Ureter (tissue), 1 donor: ENCODE measurements around the gene SOX21. TPM values are rescaled to one million over a fixed set of nuclear protein-coding genes. Genes with fewer than 3 reads are reported as not detected.

ENCODE experiments used
- DNase-seq: peaks from one replicate; pipeline ENCODE4 v3.0.0-alpha.2; 2020; ENCODE audit warnings: low spot score
- total RNA-seq: library from RNA; stranded (reverse); gene quantifications from one replicate; pipeline ENCODE4 v1.2.4, GENCODE V29; 2023
- donor health status: DM: yes; HTN: yes; CAD: no.

The SOX21 gene
- total RNA-seq, 1 donor from 2014 or later: not detected

GRCh38 chr13:94709001-94709834, 3.1 kb downstream of the SOX21 start:
- no peak for DNase-seq

DNA sequence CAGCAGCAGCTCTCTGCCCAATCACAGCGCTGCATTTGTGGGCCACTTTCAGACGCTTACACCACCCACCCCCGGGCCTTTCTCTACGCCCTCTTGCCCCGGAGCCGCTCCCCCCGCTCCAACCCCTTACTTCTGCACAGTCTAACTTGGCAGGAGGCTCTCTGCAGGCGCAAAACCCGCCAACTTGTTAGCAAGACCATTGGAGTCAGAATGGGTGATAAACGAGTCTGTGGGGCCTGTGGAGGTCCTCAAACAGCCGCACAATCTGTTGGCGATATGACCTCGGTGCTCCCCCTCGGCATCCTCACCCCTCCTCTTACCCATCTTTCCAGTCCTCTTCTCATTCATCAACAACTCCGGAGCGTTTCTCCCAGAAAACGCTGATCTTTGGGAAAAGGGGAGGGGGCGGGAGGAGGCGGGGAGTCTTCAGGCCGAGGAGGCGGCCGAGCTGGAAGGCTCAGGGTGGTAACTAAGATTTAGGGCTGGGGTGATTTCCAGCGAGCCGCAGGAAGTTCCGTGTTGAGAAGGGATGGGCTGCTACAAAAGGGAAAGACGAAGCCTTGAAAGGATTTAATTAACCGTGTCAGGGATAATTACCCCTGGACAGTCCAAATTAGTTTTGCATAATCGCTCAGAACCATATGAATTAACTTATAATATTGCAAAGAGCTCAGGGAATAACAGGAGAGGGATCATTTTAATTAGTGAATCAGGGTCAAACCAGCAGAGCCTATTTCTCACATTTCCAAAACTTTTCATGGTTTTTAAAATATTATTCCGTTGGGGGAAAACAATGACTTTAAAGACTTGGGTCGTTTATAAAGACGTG, 4.1 kb downstream of the SOX21 start:
- no peak for DNase-seq

- DNase-seq: no peak
These were observed 4.8 kb downstream of the SOX21 start for GRCh38 chr13:94707400-94708021.

GRCh38 chr13:94706843-94707399, 5.4 kb downstream of the SOX21 start:
- no peak for DNase-seq

DNA sequence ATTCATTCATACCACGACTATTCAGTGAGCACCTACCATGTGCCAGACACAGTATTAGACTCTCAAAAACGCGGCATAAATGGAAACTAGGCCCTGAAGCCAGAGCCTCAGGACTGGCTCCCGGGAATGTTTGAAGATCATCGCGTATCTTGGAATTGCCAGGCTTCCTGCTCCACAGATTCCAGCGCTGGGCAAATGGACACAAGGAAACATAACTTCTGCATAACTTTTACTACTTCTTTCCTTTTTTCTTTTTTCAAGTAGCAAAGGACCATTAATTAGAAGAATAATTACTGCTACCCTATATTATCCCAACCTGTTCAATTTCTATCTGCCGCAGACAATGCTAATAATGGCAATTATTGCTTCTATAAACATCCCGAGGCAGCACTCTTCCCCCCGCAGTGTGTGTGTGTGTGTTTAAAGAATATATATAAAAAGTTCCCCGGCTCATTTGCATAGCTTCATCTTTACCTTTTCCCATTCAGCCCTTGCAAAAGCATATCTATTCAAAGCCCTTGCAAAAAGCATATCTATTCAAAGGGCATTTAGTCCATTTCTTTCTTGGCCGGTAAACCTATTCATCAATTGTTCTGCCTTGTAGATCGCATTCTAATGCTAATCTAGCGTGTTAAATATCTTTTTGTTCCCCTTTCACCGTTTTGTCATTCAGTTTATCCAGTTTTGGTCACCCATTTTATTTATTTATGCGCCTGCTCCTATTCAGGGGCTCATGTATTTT, 6.1 kb downstream of the SOX21 start:
- no peak for DNase-seq

GRCh38 chr13:94705081-94706030, 7.0 kb downstream of the SOX21 start:
- no peak for DNase-seq

- DNase-seq: no peak
These were observed 7.8 kb downstream of the SOX21 start for GRCh38 chr13:94704377-94705080.

DNA sequence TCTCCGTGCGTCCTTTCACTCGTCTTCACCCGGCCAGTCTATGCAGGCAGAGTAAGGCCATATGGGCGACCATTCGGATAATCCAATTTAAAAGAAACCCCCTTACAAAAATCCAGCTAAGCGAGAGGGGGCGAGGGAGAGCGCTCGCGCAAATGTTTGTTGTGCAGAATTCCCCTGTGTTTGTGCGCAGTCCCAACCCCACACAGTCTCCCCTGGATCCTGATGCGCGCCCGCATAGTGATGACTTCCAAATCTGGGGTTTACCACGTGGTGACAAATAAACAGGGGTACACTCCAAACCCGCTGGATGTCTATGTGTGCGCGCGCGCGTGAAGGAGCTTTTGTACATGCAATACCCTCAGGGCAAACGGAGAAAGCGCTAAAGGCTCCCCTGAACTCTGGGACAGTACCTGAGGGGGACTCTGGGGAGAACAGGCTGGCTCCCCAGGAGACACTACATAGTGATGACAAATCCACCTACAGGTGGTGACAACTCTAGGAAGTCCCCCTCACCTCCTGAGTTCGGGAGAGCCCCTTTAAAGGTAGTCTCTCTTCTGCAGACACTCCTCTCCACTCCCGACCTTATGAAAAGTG, 8.5 kb downstream of the SOX21 start:
- DNase-seq: no peak

GRCh38 chr13:94703271-94703670, 9.1 kb downstream of the SOX21 start:
- no peak for DNase-seq

GRCh38 chr13:94702181-94703041, 9.9 kb downstream of the SOX21 start:
- DNase-seq: no peak

DNA sequence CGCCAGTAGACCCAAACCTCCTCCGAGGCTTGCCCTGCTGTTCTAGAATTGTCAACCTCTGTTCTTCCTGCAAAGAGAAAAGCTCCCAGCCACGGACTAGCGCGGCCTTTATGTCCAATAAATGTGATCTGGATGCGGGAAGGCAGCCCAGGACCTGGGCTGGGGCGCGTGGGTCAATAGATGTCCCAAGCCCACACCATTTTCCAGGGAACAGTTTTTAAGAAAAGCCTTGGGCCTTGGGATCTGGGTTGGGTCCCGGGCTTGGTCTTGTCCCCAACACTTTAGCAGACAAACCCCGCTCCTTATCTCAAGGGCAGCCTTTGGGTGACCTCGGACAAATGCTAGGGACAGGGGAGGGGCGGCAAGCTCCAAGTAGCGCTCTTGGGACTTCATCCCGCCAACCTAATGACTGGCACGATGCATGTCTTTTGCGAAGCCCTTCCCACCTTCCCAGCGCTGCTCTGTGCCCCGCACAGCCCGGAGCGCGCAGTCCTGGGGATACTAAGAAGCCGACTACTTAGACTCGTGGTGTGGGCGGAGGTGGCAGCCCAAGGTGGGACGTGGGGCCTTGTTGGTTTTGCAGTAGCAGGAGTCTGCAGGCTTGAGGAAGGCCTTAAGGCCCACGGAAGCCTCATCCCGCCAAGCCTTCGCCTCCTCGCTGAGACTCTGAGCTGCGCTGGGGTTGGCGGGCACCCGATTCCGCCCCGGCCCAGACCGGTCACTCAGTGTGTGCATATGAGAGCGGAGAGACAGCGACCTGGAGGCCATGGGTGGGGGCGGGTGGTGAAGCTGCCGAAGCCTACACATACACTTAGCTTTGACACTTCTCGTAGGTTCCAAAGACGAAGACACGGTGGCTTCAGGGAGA, 10.8 kb downstream of the SOX21 start:
- no peak for DNase-seq

- DNase-seq: no peak
These were observed 11.8 kb downstream of the SOX21 start for GRCh38 chr13:94700536-94700935.

GRCh38 chr13:94700051-94700535, 12.3 kb downstream of the SOX21 start:
- DNase-seq: no peak

GRCh38 chr13:94696171-94696570, 16.2 kb downstream of the SOX21 start:
- DNase-seq: no peak

DNA sequence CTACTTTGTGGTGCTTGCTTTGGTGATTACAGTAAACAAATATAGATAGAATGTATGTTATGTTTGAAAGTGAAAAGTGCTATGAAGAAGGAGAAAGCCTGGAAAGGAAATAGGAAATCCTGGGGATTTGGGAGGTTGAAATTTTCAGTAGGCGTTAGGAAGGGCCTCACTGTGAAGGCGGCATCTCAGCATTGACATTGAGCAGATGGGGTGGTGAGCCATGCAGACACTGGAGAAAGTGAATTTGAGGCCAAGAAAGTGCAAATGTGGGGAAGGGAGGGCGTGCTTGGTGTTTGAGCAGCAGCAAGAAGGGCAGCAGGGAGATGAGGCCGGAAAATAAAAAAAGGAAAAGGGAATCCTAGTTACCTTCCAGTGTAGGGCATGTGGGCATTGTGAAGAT, 20.3 kb downstream of the SOX21 start:
- no peak for DNase-seq

DNA sequence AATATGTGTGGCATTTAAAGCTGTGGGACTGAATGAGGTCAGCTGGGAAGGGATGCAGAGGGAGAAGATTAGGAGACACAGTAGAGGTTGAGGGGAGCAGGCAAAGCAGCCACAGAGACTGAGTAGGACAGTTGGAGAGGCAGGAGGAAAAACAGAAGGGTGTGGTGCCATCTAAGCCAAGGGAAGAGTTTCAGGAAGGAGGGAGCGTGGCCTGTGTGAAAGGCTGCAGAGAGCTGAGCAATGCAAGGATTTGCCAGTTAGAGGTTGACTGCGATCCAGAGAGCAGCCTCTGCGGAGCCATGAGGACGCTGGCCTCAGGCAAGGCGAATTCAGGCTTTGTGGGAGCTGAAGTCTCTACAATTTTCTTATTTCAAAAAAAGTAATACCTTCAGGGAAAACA, 28.9 kb downstream of the SOX21 start:
- DNase-seq: no peak

GRCh38 chr13:94682229-94682628, 30.1 kb downstream of the SOX21 start:
- no peak for DNase-seq
